Left lobe of liver (tissue), 2 donors: ENCODE measurements around the gene TMEM129. TPM values are rescaled to one million over a fixed set of nuclear protein-coding genes. Genes with fewer than 3 reads are reported as not detected.

Source experiments
- ATAC-seq: fragments of 200-7000 bp; cut with Tn5 transposase; one replicate; pipeline ENCODE4 v1.9.1; 2020; ENCODE audit warnings: mild to moderate bottlenecking, moderate library complexity
- DNase-seq: peaks from one replicate; pipeline ENCODE4 v3.0.0-alpha.2; 2020; ENCODE audit warnings: low spot score
- total RNA-seq: library from RNA; stranded (reverse); gene quantifications from one replicate; pipeline ENCODE4 v1.2.1, GENCODE V29; 2021
- donor health status: DM: no; HTN: no; CAD: no; lungs with moderate emphysema.
- donor health status: DM: no; HTN: yes; CAD: no.

The TMEM129 gene, protein sequence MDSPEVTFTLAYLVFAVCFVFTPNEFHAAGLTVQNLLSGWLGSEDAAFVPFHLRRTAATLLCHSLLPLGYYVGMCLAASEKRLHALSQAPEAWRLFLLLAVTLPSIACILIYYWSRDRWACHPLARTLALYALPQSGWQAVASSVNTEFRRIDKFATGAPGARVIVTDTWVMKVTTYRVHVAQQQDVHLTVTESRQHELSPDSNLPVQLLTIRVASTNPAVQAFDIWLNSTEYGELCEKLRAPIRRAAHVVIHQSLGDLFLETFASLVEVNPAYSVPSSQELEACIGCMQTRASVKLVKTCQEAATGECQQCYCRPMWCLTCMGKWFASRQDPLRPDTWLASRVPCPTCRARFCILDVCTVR
- total RNA-seq = 30.3 TPM

DNA sequence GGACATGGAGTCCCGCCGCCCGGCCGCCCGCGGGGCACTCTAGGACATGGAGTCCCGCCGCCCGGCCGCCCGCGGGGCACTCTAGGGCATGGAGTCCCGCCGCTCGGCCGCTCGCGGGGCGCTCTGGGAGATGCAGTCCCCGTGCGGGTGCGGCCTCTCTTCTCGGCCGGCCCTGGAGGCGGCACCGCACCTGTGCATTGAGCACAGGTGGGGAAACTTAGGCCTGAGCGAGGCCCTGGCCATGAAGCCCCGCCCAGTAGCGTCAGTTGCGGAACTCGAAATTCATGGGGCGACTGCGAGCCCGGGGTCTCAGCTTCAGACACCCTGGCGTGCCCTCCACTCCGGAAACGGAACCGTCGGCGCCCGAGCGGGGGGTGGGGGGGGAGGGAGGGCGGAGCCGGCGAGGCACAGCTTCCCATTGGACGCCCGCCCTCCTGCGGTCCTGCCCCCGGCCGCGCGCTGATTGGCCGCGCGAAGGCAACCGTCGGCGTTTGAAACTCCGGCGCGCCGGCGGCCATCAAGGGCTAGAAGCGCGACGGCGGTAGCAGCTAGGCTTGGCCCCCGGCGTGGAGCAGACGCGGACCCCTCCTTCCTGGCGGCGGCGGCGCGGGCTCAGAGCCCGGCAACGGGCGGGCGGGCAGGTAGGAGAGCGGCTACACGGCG, at the start of gene TMEM129, which contains the start of gene TACC3:
Gene TMEM129, minus strand, starts transcription at position 321 of the 663 bp plus-strand sequence. CDS start 486 bp downstream, outside the sequence.
Gene TACC3, plus strand, starts transcription at position 519 of the 663 bp plus-strand sequence. CDS start 1,901 bp downstream, outside the sequence.
- DNase-seq = peak; percentile 97
- ATAC-seq = peak; percentile 82

- ATAC-seq (no peak), DNase-seq (no peak)
Observed at GRCh38 chr4:1770791-1771231, 49.7 kb upstream of the TMEM129 start.

DNA sequence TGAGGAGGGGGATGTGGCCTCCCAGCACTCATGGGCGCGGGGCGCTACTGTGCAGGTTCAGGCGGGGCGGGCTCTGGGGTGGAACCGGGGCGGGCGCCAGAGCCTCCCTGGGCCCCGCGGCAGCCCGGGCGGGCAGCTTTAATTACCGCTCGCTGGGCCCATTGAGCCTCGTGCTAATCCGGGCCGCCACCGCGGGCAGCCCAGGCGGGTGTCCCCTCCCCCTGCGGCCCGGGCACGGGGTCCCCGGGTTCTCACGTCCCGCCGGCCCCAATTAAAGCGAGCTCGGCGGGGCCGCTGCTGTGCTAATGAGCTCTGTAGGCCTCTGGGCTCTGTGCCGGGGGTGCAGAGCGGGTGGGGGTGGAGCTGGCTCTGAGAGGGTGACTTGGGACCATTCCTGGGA, 49.1 kb upstream of the TMEM129 start:
- DNase-seq = no peak
- no peak for ATAC-seq

GRCh38 chr4:1769692-1770091, 48.6 kb upstream of the TMEM129 start:
- DNase-seq (no peak), ATAC-seq (no peak)

DNA sequence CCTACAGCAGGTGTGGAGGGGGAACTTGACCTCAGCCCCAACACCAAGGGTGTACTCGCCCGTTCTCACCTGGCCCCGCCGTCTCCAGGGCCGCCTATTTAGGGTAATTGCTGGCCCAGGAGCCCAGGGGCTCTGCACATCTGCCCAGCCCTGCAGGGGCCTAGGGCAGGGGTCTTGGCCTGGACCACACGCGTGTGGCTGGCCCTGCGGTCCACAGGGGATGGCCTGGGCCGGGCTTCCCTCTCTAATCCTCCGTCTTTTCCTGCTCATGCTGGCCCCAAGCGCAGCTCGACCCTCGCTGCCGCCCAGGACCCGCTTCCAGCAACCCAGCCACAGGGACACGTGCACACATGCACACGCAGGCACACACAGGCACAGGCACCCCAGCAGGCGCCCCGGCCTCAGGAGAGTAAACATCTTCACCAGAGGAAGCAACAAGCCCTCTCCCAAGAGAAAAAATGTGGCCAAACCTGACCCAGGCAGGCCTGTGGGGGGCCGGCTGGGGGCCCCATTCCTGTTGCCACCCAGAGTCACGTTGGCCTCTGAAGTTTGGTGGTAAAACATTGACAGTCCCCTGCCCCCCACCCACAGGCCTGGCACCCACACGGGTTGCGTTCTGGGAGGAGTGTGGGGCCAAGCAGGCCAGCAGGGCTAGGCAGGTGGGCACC, 47.4 kb upstream of the TMEM129 start:
- ATAC-seq = no peak
- no peak for DNase-seq

GRCh38 chr4:1767770-1768366, 46.7 kb upstream of the TMEM129 start:
- DNase-seq = no peak
- ATAC-seq = peak; percentile 49

GRCh38 chr4:1767061-1767769, 46.1 kb upstream of the TMEM129 start:
- no peak for DNase-seq
- no peak for ATAC-seq

GRCh38 chr4:1766106-1767060, 45.3 kb upstream of the TMEM129 start:
- no peak for DNase-seq
- ATAC-seq = peak; percentile 16

DNA sequence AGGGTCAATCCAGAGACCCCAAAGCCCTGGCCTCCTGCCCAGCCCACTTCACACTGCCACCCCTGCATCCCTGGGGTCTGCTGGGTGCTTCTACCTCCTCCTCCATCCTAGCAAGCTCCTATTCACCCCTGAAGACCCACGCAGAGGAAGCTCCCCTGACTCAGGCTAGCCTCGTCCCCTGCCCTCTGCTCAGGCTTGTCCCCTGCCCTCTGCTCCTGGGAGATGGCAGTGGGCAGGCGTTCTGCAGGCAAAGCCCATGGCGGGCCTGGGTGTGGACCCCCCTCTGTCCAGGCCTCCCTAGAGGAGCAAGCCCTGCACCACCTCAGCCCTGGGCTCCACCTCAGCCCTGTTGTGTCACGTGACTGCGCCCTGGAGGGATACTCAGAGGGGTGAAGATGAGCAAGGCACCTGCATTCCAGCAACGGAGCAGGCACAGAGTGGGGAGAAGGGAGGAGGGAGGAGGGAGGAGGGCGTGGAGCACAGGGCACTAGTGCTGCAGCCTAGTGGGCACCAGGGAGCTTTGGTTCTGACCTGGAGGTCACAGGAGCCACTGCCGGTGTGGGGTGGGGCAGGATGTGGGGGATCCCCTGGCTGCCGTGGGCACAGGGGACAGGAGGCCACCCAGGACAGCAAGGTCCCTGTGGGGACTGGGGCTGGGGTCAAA, 44.4 kb upstream of the TMEM129 start:
- no peak for DNase-seq
- peak; percentile 5 for ATAC-seq

DNA sequence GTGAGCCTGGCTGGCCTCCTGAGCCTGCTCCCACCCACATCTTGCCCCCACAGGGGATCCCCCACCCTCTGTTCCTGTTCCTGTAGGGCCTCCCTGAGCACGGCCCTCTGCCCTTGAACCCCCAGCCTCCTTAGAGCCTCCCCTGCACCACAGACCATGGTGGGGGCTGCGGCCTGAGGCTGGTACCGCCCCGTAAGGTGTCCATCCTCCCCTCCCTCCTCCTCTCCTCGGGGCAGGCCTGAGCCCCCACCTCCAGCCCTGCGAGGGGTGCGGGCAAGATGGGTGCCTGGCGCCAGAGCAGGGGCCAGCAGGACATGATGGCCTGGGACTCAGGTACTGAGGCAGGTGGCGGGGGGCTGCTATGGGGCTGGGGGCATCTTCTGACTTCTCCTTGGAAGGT, 43.5 kb upstream of the TMEM129 start:
- DNase-seq (no peak), ATAC-seq (no peak)

GRCh38 chr4:1763550-1764080, 42.5 kb upstream of the TMEM129 start:
- peak; percentile 50 for ATAC-seq
- DNase-seq = no peak

- ATAC-seq (no peak), DNase-seq (no peak)
Observed at GRCh38 chr4:1763070-1763549, 42.0 kb upstream of the TMEM129 start.

- ATAC-seq = no peak
- no peak for DNase-seq
Observed at GRCh38 chr4:1762264-1763010, 41.3 kb upstream of the TMEM129 start.

- DNase-seq (no peak), ATAC-seq (no peak)
Observed at GRCh38 chr4:1761130-1761689, 40.1 kb upstream of the TMEM129 start.

DNA sequence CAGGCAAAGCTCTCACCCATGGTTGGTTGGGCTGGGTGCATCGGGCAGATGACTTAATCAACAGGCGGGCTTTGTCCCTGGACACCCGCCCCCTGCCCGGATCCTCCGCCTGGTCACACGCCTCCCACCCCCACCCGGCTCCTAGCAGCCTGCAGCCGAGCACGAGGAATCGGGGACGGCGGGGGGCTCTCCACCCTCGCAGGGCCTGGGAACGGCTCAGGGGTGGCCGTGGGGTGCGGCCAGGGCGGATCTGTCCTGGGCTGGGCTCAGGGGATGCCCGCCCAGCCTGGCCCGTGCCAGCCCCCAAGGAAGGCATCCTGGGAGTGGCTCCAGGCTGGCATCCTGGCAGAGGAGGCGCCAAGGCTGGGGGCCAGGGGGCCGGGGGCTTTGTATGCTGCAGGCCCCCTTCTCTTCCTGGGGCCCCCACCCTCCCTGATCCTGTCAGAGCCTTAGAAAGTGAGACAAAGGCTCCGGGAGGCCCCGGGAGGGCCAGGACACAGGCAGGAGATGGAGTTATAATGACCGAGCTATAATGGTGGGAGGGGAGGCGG, 39.5 kb upstream of the TMEM129 start:
- ATAC-seq = no peak
- DNase-seq = no peak

GRCh38 chr4:1759818-1760223, 38.7 kb upstream of the TMEM129 start:
- no peak for ATAC-seq
- DNase-seq = no peak

GRCh38 chr4:1759170-1759817, 38.2 kb upstream of the TMEM129 start:
- no peak for DNase-seq

More at GRCh38 chr4:1759170-1759817, 38.2 kb upstream of the TMEM129 start:
- ATAC-seq = no peak
